ENCODE data around the gene RNU7-1. TPM values are rescaled to one million over a fixed set of nuclear protein-coding genes. Genes with fewer than 3 reads are reported as not detected.

The RNU7-1 gene
- total and polyA plus RNA-seq, 10 of the 15 experiments (the other 5 are each of a cell fraction or from before 2014, with no cell fraction given): not detected

- Histone ChIP-seq H3K27ac (ENCODE audit: control insufficient read depth, insufficient read depth) (peak overlapping the region; percentile 99), H3K27me3 (replicated peaks in 1 of 2; ENCODE audit: control insufficient read depth in 2 of 2, insufficient read depth in 2 of 2, low read length in 1 of 2) (no peaks in the 10 kb centered on the region), H3K4me3 (peak overlapping the region; percentile 95), H3K9me3 (replicated peaks; ENCODE audit: control insufficient read depth, insufficient read depth, low read length) (no peaks in the 10 kb centered on the region), H2AFZ (ENCODE audit: control insufficient read depth, low read depth, low read length) (no peak overlapping the region), H3K79me2 (ENCODE audit: control insufficient read depth, insufficient read depth, low read length) (peaks cover 97% of the 10 kb centered on the region), H3K36me3 (ENCODE audit: control insufficient read depth in 2 of 2, insufficient read depth in 2 of 2, low read length in 1 of 2) (peaks cover 6 to 34% of the 10 kb centered on the region in 2 experiments), H3K4me2 (ENCODE audit: control insufficient read depth, insufficient read depth) (peak overlapping the region; percentile 99), H4K20me1 (ENCODE audit: control insufficient read depth, insufficient read depth) (no peaks in the 10 kb centered on the region), H3K4me1 (ENCODE audit: control insufficient read depth, insufficient read depth, low read length) (peaks cover 74% of the 10 kb centered on the region), H3K9ac (ENCODE audit: control insufficient read depth, insufficient read depth, low read length) (peak overlapping the region; percentile 99)
- 21% methylated on average over 21 of the region's 21 CpGs for WGBS (ENCODE audit: insufficient coverage, insufficient replicate concordance, low lambda C conversion rate, missing lambda C conversion rate)
- CTCF ChIA-PET: interaction anchor here (1.0 to 13.2 kb wide), 4 partner anchors 7 to 158 kb away, joined by 4 to 645 read pairs (median 4); partner anchors contain the start of genes C12orf57, PTPN6 and RNU7-1
- SMC1A ChIA-PET (ENCODE audit: uncharacterized antibody, unreplicated experiment): interaction anchor here (1.1 to 13.2 kb wide), 2 partner anchors 7 to 10 kb away, joined by 3 to 395 read pairs; partner anchors contain the start of genes C12orf57, PTPN6 and RNU7-1
- in situ Hi-C loops (cut with MboI) (loop anchor here (25.0 kb wide), 1 partner anchor 1683 kb away; no protein-coding TSS in a partner anchor), intact Hi-C loops (cut with micrococcal nuclease; ENCODE audit: unreplicated experiment) (no loop called here)
- POLR2A ChIA-PET: interaction anchor here (0.7 to 13.5 kb wide), 2 partner anchors 10 to 72 kb away, joined by 3 to 524 read pairs; partner anchors contain the start of genes C12orf57, PTPN6 and RNU7-1
- ATAC-seq (no peak), FAIRE-seq (no peak), DNase-seq (ENCODE audit: low read depth, low spot score) (no peak)
- no peak for TF ChIP-seq EED (IDR thresholded peaks at IDR 0.05; ENCODE audit: low read depth)
- no peak for TF ChIP-seq DPF2 (IDR thresholded peaks at IDR 0.05)
- no peak for TF ChIP-seq MEF2B (IDR thresholded peaks at IDR 0.05; ENCODE audit: partially characterized antibody, poor library complexity, severe bottlenecking)
- TF ChIP-seq BHLHE40 (IDR thresholded peaks at IDR 0.05; ENCODE audit: borderline replicate concordance in 1 of 2, low read depth in 2 of 2, low read length in 1 of 2): peak in 1 of 2 experiments; percentile 40; a peak in 1 of 4 replicates
- 0 out of 2 replicates have a peak, but pooled peaks have one; percentile 24 for TF ChIP-seq SMAD5 (IDR thresholded peaks at IDR 0.05; ENCODE audit: low read depth)
- 0 out of 2 replicates have a peak, but pooled peaks have one; percentile 3 for TF ChIP-seq POLR2AphosphoS5 (IDR thresholded peaks at IDR 0.05; ENCODE audit: low read length)
- TF ChIP-seq ATF7 (IDR thresholded peaks at IDR 0.05; ENCODE audit: low read depth): peak; percentile 5; the same call in 1 of the 2 replicates
- 0 out of 2 replicates have a peak, but pooled peaks have one; percentile 22 for TF ChIP-seq ZBTB11 (CRISPR knock-in tag; IDR thresholded peaks at IDR 0.05)
- TF ChIP-seq BCL11A (IDR thresholded peaks at IDR 0.05; ENCODE audit: low read depth, low read length): 0 out of 2 replicates have a peak, but pooled peaks have one; percentile 9
- no peak for TF ChIP-seq GABPA (IDR thresholded peaks at IDR 0.05; ENCODE audit: low read depth)
- TF ChIP-seq ZBED1 (IDR thresholded peaks at IDR 0.05; ENCODE audit: borderline replicate concordance): 0 out of 2 replicates have a peak, but pooled peaks have one; percentile 11
- TSS peak; percentile 36 for BruUV-seq (replicated peaks)
- RAD21 ChIA-PET (ENCODE audit: unreplicated experiment): interaction anchor here (1.9 to 13.5 kb wide), 3 partner anchors 8 to 154 kb away, joined by 6 to 426 read pairs (median 12); partner anchors contain the start of genes C12orf57, C1RL and RNU7-1
These were observed 10.9 kb downstream of the RNU7-1 start for GRCh38 chr12:6954316-6955107.

All from GM12878 (cell line).